ENCODE data around the gene PMM1.
"Not testable (repeated sequence)": the region's sequence is repeated elsewhere in the genome, so short reads cannot be mapped to it uniquely, and the experiment has no call there.

PMM1 gene

GRCh38 chr22:41589391-41590241, at the start of gene PMM1:
Gene PMM1, minus strand, starts transcription at chr22:41589840. Its CDS starts 35 bp downstream, at chr22:41589805.
- DNase-seq: peak; percentile 99

GRCh38 chr22:41638748-41639147, 49.1 kb upstream of the PMM1 start:
- no peak for DNase-seq

GRCh38 chr22:41638124-41638523, 48.5 kb upstream of the PMM1 start:
- no peak for DNase-seq

- DNase-seq: not testable (repeated sequence)
These were observed 48.0 kb upstream of the PMM1 start for GRCh38 chr22:41637623-41638022.

GRCh38 chr22:41636467-41636866, 46.8 kb upstream of the PMM1 start:
- DNase-seq: no peak

GRCh38 chr22:41634610-41635009, 45.0 kb upstream of the PMM1 start:
- not testable (repeated sequence) for DNase-seq

GRCh38 chr22:41631615-41632014, 42.0 kb upstream of the PMM1 start:
- not testable (repeated sequence) for DNase-seq

- DNase-seq: not testable (repeated sequence)
These were observed 41.5 kb upstream of the PMM1 start for GRCh38 chr22:41631115-41631514.

GRCh38 chr22:41625577-41625976, 35.9 kb upstream of the PMM1 start:
- DNase-seq: no peak

- no peak for DNase-seq
These were observed 32.2 kb upstream of the PMM1 start for GRCh38 chr22:41621911-41622179.

- DNase-seq: peak; percentile 99
These were observed 31.7 kb upstream of the PMM1 start, which contains the start of gene XRCC6 for GRCh38 chr22:41621099-41621910. Gene XRCC6, plus strand, starts transcription at chr22:41621295. Its CDS starts 710 bp downstream, at chr22:41622005.

- DNase-seq: no peak
These were observed 31.0 kb upstream of the PMM1 start, which contains the start of gene DESI1 for GRCh38 chr22:41620589-41621098. Gene DESI1, minus strand, starts transcription at chr22:41621043. Its CDS starts 204 bp downstream, at chr22:41620839.

GRCh38 chr22:41619979-41620588, 30.4 kb upstream of the PMM1 start:
- no peak for DNase-seq

GRCh38 chr22:41613456-41613855, 23.8 kb upstream of the PMM1 start:
- no peak for DNase-seq

- no peak for DNase-seq
These were observed 23.1 kb upstream of the PMM1 start for GRCh38 chr22:41612603-41613306.

- DNase-seq: no peak
These were observed 18.7 kb upstream of the PMM1 start for GRCh38 chr22:41608386-41608785.

GRCh38 chr22:41603873-41604332, 14.3 kb upstream of the PMM1 start:
- DNase-seq: no peak

- no peak for DNase-seq
These were observed 11.3 kb upstream of the PMM1 start for GRCh38 chr22:41600976-41601375.

GRCh38 chr22:41598891-41599635, 9.4 kb upstream of the PMM1 start:
- DNase-seq: no peak

- DNase-seq: peak; percentile 59
These were observed 8.4 kb upstream of the PMM1 start for GRCh38 chr22:41598081-41598480.

- DNase-seq: no peak
These were observed 8.0 kb upstream of the PMM1 start for GRCh38 chr22:41597635-41597953.
